Measurements from ENCODE around the gene ONECUT2.

ONECUT2 gene

GRCh38 chr18:57431467-57432080, 3.6 kb upstream of the ONECUT2 start:
- no peak for DNase-seq

GRCh38 chr18:57432140-57432539, 3.0 kb upstream of the ONECUT2 start:
- DNase-seq = no peak

GRCh38 chr18:57432751-57433400, 2.3 kb upstream of the ONECUT2 start:
- no peak for DNase-seq

- no peak for DNase-seq
Observed at GRCh38 chr18:57433482-57433881, 1.7 kb upstream of the ONECUT2 start.

- no peak for DNase-seq
Observed at GRCh38 chr18:57433934-57434535, 1.1 kb upstream of the ONECUT2 start.

- no peak for DNase-seq
Observed at GRCh38 chr18:57435846-57436190, 644 bp downstream of the ONECUT2 start.

- DNase-seq = no peak
Observed at GRCh38 chr18:57436191-57436964, 1.2 kb downstream of the ONECUT2 start.

GRCh38 chr18:57436965-57437333, 1.8 kb downstream of the ONECUT2 start:
- DNase-seq = no peak

GRCh38 chr18:57437402-57437765, 2.2 kb downstream of the ONECUT2 start:
- DNase-seq = no peak

- no peak for DNase-seq
Observed at GRCh38 chr18:57437766-57438671, 2.8 kb downstream of the ONECUT2 start.

- DNase-seq = no peak
Observed at GRCh38 chr18:57438743-57439608, 3.8 kb downstream of the ONECUT2 start.

- no peak for DNase-seq
Observed at GRCh38 chr18:57439609-57439968, 4.4 kb downstream of the ONECUT2 start.

GRCh38 chr18:57439985-57440330, 4.8 kb downstream of the ONECUT2 start:
- DNase-seq = no peak

GRCh38 chr18:57440331-57441070, 5.3 kb downstream of the ONECUT2 start:
- no peak for DNase-seq

GRCh38 chr18:57441071-57441794, 6.1 kb downstream of the ONECUT2 start:
- DNase-seq = no peak

GRCh38 chr18:57443247-57443646, 8.1 kb downstream of the ONECUT2 start:
- no peak for DNase-seq

- no peak for DNase-seq
Observed at GRCh38 chr18:57443702-57444101, 8.5 kb downstream of the ONECUT2 start.

GRCh38 chr18:57444301-57444759, 9.2 kb downstream of the ONECUT2 start:
- DNase-seq = no peak

- DNase-seq = no peak
Observed at GRCh38 chr18:57445488-57446319, 10.5 kb downstream of the ONECUT2 start.

GRCh38 chr18:57446322-57446721, 11.1 kb downstream of the ONECUT2 start:
- DNase-seq = no peak
